ENCODE data around the gene COX18.
A peak's percentile ranks its signal among the peaks of the same experiment; 100 is the strongest.

COX18 gene, protein sequence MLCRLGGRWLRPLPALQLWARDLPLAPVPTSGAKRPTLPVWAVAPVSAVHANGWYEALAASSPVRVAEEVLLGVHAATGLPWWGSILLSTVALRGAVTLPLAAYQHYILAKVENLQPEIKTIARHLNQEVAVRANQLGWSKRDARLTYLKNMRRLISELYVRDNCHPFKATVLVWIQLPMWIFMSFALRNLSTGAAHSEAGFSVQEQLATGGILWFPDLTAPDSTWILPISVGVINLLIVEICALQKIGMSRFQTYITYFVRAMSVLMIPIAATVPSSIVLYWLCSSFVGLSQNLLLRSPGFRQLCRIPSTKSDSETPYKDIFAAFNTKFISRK

DNA sequence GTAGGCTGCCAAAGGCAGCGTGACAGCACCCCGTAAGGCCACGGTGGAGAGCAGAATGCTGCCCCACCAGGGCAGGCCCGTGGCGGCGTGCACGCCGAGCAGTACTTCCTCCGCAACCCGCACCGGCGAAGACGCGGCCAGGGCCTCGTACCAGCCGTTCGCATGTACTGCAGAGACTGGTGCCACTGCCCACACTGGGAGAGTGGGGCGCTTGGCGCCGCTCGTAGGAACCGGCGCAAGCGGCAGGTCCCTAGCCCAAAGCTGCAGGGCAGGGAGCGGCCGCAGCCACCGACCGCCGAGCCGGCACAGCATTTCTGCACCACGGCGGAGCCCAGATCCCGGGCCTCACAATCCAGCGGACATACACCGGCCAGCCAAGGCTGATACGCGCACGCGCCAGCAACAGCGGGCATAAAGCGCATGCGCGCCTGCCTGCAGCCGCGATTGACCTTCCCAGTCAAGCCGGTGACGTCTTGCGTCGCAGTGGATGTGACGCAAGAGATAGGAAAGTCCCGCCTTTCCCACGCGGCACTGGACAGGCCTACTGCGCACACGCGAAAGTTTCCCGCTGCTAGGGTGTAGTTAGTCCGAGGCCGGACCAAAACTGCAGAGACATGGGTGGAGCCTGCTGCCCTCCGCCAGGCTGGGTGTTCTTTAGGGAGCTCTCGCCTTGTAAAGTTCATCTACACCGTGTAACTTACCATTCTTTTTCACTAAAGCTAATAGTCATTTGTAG, at the start of gene COX18:
TSS of gene COX18 (minus strand) at position 379 of the 736 bp plus-strand sequence. CDS start at position 312, 67 bp downstream.
- peak; percentile 99 for DNase-seq (ENCODE audit: low spot score)

DNA sequence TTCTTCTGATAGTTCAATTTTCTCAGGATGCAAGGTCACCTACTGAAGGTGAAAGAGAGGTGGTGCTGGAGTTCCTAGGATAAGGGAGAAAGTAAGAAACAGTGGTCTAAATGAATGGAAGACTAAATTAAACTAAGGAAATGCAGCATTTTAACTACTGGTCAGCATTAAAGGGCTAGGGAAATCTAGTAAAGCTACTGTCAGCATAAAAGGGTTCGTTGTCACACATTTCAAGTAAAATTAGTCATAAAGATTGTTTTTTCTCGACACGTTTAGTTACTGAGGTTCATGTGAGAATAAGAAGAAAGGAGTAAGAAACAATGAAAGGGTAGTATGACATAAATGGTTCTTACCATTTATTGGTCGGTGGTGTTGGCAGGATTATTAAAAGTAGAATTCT, 40.0 kb upstream of the COX18 start:
- no peak for DNase-seq (ENCODE audit: low spot score)

DNA sequence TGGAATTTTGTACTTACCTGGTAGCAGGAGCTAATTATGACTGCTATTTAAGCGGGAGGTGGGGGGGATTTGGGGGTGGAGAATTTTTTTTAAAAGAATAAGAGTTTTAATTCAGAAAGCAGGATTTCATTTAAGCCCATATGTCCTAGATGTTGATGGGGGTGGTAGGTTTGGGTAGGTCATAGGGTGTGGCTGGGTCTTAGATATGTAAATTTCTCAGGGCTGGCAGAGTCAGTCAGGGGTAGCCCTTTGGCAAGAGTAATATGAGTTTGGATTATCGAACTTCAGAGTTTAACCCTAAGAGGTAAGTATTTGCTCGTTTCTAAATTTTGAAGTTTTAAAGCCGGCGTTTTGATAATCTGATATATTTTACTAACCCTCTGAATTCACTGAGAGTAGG, 35.2 kb upstream of the COX18 start:
- no peak for DNase-seq (ENCODE audit: low spot score)

DNA sequence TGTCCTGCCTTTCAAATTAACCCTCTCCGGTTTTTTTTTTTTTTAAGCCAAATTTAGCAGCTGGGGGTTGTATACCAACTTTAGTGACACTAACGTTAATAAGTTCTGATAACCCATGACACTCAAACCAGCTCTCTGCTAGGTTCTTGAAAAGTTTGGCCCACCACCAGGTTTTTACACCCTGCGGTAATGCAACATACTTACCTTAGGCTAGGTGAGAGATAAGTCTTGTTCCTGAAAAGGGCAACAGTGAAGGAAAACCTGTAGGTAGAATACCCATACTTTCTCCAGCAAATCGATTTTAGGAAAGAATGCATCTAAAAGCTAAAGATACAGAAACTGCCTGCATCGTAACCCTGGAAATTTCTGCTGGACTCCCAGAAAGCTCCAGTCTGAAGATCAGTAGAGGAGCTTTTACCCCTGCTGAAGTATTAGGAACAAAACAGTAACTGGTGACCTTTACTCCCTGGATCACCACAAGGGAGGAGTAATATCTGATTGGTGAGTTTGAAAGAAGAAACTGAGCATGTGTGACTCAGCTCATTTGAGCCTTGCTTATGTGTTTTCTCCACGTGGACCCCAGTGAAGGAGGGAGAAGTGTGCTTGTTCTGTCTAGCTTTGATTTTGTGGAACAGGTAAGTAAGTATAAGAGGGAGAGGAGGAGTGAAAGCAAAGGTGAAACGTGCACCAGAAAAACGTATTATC, 34.4 kb upstream of the COX18 start:
- DNase-seq (ENCODE audit: low spot score): peak; percentile 18

DNA sequence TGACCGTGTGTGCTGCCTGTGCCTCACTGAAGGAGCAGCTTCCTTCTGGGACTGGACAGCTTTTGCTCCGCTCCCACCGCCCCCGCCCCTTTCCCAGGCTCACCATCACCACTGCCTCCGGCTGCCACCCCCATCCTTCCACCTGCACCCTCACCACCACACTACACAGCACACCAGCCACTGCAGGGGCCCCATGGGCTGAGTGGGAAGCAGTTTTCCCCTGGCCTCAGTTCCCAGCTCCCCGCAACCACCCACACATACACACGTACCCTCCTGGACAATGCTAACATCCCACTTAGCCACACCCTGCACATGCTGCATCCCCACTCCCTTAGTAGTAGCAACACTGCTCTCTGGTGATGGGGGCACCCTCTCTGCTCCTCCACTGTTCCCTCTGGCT, 29.6 kb upstream of the COX18 start:
- DNase-seq (ENCODE audit: low spot score): no peak

DNA sequence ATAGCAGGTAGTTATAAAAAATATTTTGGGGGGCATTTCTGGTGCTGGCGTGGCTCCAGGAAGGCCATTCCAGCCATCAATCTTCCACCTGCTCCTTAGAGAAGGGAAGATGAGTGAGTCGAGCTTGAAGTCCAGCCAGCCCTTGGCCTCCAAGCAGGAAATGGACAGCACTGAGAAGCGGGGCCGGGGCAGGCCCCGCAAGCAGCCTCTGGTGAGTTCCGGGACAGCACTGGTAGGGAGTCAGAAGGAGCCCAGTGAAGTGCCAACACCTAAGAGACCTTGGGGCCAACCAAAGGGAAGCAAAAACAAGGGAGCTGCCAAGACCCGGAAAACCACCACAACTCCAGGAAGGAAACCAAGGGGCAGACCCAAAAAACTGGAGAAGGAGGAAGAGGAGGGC, 29.2 kb upstream of the COX18 start:
- DNase-seq (ENCODE audit: low spot score): no peak

DNA sequence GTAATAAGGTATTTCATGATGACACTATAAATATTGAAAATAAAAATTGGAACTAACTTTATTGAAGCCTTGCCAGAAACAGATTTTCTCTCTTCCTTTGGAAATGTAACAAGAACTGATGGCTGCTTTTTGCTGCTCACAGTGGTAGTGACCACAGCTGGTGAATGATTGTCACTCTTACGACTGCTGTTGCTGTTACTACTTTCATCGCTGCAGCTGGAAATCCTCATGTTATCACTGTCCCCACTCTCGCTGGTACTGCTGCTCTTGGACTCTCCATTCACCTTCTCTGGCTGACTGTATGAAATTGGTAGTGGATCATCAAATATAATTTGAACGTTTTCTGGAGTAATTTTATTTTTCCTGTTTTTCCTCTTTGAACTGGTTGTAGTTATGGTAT, 28.5 kb upstream of the COX18 start:
- no peak for DNase-seq (ENCODE audit: low spot score)

DNA sequence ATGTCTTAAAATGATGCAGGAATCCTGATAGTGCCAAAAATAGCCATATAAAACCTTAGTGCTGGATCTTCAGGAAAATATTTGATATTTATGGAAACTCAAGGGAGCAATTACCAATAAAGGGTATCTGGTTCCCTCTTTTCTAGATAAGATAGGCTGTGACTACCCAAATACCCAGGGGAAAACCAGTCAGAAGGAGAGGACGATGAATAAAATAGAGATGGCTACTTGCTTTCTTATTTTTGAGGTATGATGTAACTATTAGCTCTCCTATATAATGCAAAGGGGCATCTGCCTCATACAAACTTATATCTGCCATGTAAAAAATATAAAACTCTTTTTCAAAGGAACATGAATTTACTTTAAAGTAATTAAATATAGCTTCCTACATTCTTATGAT, 23.4 kb upstream of the COX18 start:
- no peak for DNase-seq (ENCODE audit: low spot score)

DNA sequence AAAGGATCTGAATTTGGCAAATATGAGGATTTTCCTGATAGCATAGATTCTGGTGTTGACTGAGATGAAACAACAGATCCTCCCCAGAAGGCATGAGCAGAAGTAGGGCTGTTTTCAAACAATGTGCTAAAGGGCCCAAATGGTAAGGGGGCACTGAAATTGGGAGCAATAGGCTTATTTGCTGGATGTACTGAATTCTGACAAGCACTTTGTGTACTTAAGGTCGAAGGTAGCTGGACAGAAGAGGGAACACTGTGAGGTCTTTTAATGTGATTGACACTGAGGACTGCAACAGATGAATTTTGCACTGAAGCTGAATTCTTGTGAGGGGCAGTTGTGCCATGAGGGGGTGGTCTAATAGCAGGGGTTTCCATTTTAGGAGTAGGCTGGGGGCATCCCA, 21.2 kb upstream of the COX18 start:
- no peak for DNase-seq (ENCODE audit: low spot score)

DNA sequence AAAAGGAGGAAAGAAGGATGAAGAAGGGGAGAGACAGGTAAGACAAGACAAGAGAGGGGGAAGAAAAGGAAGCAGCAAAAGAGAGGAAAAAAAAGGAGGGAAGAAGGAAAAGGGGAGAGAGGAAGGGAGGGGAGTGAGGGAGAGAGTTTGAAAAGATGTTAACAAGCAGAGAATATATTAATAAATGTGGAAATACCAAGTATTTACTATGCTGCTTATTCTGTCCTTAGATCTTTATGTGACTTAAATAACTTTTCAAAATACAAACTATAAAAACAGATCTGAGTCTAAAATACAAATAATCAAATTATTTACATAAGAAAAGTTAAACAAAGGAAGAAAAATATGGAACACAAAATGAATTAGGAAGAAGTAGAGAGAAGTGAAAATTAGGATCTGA, 18.4 kb upstream of the COX18 start:
- no peak for DNase-seq (ENCODE audit: low spot score)

DNA sequence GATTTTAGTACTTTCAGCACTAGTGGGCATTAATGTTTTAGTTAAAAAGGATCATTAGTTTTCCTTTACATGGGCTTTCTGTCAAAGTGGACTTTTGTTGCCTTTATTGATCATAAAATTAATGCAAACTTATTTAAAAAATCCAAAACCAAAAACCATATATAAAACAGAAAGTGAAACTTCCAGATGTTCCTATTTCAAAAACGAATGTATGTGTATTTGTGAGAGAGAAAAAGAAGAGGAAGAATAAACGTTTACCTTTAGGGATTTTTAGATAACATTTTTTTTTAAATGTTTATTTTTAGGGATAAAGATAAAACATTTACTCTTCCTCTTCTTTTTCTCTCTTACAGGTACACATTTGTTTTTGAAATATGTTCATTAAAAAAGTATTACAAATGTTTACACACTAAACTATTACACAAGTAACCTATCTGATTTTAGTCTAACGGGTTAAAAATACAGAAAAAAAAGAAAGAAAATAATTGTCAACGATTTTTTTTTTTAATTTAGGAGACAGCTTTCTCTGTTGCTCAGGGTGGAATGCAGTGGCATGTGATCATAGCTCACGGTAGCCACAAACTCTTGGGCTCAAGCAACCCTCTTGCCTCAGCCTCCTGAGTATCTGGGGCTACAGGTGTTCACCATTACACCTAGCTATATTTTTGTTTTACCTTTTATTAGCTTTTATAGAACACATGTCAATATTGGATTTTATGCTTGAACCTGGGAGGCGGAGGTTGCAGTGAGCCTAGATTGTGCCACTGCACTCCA, 16.8 kb upstream of the COX18 start:
- no peak for DNase-seq (ENCODE audit: low spot score)

DNA sequence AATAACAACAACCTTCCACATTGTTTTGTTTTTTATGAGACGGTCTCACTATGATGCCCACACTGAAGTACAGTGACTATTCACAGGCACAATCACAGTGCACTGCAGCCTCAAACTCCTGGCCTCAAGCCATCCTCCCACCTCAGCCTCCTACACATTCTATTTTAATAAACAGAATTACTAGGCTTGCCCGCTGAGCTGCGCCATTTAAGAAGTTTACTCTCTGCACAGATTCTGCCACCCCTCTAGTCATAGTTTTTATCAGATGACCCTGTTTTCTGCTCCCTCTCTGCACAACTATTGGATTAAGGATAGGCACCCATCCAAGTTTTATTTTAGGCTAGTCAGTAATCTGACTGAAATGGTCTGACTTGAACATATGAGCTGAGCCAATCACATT, 11.3 kb upstream of the COX18 start:
- no peak for DNase-seq (ENCODE audit: low spot score)

DNA sequence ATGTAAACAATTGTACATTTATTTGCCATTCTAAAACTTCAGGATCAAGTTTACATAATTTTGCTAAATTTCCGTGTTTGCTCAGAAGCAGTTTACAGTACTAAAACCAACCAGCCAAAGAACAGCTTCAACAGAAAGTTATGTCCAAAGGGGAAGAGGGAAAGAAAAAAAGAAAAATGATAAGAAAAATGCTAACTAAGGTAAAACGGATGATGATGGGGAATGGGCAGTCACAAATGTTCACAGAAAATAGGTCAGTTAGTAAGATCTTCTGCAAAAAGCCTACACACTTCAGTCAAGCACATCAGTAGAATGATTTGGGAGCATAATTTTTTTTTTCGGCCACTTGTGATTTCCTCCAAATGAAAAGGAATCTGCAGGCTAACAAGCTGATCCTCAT, 6.3 kb upstream of the COX18 start:
- no peak for DNase-seq (ENCODE audit: low spot score)

DNA sequence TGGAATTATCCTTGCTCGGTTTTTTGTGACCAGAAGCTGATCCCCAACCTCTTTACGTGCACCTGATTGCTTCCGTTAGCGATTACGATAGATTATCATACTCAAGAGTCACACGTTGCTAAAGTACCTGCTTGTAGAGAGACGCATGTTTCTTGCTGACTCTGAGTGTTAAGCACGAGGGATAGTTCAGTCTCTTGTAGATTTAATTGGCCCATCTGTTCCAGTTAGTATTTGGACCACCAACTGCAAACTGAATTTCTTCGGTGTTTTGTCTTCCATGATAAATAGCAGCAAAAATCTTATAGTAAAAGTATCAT, 516 bp upstream of the COX18 start:
- no peak for DNase-seq (ENCODE audit: low spot score)

DNA sequence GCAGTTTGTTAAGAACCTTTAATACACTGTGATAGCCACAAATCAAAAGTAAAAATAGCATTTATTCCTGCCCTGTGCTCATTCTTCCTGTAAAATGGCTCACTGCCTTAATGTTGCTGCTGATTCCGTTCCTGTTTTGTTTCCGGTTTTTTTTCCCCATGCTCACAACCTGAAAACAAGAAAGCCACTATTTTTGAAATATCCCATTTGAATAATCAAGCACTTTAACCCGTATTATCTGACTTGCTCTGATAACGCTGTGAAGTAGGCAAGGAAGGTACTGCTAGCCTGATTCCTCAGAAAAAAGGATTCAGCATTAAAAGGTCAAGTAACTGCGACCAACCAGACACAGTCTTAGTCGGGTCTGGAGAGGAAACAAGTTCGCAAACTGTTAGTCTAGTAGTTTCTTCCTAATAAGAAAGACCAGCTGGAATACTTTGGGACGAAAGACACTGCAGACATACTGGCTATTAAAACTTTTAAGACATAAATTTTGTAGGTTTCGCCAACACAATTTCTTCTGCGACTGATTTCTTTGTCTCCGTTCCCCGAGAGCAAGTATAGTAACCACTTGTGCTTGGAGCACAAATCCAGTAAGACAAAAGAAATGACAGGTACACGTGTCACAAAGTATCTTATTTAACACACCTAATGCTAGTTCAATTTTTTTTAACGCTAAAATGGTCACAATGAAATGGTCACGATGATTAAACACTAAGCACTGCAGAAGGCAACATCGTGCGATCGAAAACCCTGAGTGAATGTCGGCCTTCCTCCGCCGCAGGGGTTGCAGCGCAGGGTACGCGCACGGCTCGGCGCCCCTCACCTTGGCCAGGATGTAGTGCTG, 802 bp downstream of the COX18 start:
- DNase-seq (ENCODE audit: low spot score): peak; percentile 29

DNA sequence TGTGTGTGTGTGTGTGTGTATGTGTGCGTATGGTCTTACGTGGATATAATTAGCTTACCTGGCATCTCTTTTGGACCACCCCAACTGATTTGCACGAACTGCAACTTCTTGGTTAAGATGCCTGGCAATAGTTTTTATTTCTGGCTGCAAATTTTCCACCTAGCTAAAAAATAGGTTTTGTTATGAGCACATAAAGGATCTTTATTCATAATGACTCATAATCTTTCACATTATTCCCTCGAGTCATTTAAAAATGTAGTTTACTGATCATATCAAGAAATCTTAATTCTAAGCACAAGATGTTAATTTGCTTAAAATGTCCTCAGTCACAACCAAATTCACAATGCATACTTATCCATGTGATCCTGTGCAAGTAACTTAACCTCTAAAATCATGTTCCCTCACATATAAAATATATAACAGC, 1.5 kb downstream of the COX18 start:
- DNase-seq (ENCODE audit: low spot score): peak; percentile 2

DNA sequence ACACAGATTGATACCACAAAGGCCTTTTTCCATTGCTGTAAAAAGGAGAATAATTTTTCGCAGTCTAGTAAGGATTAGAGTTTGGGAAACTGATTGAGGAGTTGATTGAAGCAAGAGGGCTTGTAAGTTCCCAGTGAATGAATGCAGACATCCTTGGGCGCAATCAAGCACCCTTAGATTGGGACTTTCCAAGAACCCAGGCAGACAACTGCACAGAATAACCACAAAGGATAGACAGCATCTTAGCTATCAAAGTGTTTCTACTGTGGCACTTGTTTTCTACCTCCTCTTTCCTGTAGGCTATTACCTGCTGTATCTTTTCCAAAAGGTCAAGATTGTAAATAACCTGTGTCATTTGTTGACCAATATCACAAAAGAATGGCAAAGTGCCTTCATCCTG, 2.6 kb downstream of the COX18 start:
- DNase-seq (ENCODE audit: low spot score): no peak

DNA sequence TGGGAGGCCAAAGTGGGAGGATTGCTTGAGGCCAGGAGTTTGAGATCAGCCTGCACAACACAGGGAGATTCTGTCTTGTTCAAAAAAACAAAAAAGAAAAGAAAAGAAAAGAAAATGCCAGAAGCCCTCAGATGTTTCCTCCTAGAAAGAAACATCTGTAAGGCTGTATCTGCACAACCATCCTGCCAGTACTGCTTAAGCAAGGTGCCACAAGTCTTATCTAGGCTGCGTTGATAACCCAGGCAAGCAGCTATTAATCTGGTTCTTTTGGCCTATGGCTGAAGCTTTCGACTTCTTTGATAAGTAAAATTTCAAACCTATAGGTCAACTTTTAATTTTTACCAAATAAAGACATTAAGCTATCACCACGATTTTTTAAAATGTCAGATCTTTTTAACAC, 3.1 kb downstream of the COX18 start:
- no peak for DNase-seq (ENCODE audit: low spot score)

DNA sequence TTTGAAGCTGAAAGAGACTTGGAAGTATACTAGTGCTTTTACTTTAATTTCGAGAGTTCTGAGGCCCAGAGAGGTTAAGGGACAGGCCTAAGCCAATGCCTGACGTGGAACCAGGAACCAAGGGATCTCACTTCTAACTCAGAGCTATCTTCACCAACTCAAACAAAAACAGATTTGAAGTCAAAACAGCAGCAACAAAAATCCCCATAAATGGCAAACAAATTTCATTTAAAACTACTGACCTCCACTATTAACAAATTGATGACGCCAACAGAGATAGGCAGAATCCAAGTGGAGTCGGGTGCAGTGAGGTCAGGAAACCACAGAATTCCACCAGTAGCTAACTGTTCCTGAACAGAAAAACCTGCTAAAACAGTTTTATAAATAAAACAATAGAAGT, 5.0 kb downstream of the COX18 start:
- DNase-seq (ENCODE audit: low spot score): no peak

DNA sequence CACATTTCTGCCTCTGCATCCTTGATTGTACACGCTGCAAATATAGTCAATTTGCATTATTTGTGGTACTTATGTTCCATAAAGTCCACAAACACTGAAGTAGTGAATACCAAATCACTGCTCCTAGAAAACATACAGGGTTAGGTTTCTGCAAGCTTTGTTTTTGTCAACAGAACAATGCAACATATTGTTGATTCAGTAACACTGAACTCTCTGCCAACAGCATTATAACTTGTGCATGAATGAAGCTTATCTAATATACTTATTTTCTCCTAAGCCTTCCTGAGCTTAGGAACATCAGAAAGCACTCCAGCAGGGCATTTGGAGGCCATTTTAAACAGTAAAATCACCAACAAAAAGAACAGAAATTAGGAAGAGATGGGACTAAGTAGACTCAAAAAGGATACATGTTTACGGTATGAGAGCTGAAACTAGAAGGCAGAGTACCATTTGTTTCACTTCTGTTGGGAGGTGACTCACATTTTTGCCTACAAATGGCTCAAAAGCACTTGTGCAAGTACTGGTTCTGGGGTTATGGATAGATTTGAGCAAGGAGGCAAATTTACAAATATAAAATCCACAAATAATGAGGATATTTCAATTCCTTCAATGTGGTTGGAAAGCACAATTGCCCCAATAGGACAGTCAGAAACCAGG, 14.1 kb downstream of the COX18 start:
- no peak for DNase-seq (ENCODE audit: low spot score)

DNA sequence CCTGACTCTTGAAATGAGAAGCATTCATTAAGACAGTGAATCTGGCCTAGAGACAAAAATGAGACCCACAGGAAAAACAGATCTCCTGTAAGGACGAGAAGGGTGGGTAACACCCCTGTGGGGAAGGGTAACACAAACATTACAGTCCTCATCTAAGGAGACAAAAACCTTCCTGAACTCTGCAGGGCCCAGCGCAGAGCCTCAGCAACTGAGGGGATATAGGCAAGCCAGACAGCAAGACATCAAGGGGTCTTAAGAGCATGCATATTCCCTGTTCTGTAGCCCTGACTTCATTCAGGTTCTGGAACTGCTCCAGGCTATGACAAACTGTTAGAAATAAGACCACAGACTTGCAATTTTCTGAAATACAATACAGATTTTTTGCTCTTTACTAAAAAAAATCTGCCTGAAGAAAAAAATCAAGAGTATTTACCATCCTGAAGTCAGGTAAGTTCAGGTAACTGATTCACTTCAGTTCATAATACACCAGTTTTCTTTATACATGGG, 15.5 kb downstream of the COX18 start:
- no peak for DNase-seq (ENCODE audit: low spot score)

All from LoVo (cell line).